Memory B cell (primary cell): ENCODE data around the gene SPTBN1.
"Not testable (repeated sequence)": the region's sequence is repeated elsewhere in the genome, so short reads cannot be mapped to it uniquely, and the experiment has no call there.

Experiments
- ATAC-seq: fragments of 150-1000 bp; cut with Tn5 transposase; 2 replicates; pipeline ENCODE4 v1.10.0; 2021; ENCODE audit warnings: low read depth, mild to moderate bottlenecking, moderate library complexity
- DNase-seq, 2 donors: peaks; one replicate each; pipeline ENCODE4 v3.0.0; 2022; ENCODE audit warnings: low spot score in 2 of 2
- H3K27ac Mint-ChIP-seq: one replicate; pipeline ENCODE4 v1.8.0; 2022; ENCODE audit warnings: mild to moderate bottlenecking, moderate library complexity, mixed read lengths
- H3K27me3 Mint-ChIP-seq: one replicate; pipeline ENCODE4 v1.8.0; 2022; ENCODE audit warnings: mixed read lengths
- H3K36me3 Mint-ChIP-seq: one replicate; pipeline ENCODE4 v1.8.0; 2022; ENCODE audit warnings: mild to moderate bottlenecking, mixed read lengths
- H3K4me1 Mint-ChIP-seq: one replicate; pipeline ENCODE4 v1.8.0; 2022; ENCODE audit warnings: mixed read lengths
- H3K4me3 Mint-ChIP-seq: one replicate; pipeline ENCODE4 v1.8.0; 2022; ENCODE audit warnings: mild to moderate bottlenecking, moderate library complexity, mixed read lengths
- H3K9me3 Mint-ChIP-seq: one replicate; pipeline ENCODE4 v1.8.0; 2022; ENCODE audit warnings: mixed read lengths

SPTBN1 gene

GRCh38 chr2:54510916-54511315 is 54.8 kb downstream of the SPTBN1 start:
- ATAC-seq (no peak), DNase-seq (no peak)
- no peak overlapping the region for H3K27ac Mint-ChIP-seq
- H3K4me3 Mint-ChIP-seq, result no peak overlapping the region
- no peaks in the 10 kb centered on the region for H3K9me3 Mint-ChIP-seq
- no peaks in the 10 kb centered on the region for H3K36me3 Mint-ChIP-seq
- no peaks in the 10 kb centered on the region for H3K4me1 Mint-ChIP-seq
- no peaks in the 10 kb centered on the region for H3K27me3 Mint-ChIP-seq

- H3K27ac Mint-ChIP-seq, result no peak overlapping the region
- H3K4me1 Mint-ChIP-seq, result no peaks in the 10 kb centered on the region
- H3K4me3 Mint-ChIP-seq, result no peak overlapping the region
- H3K9me3 Mint-ChIP-seq, result no peaks in the 10 kb centered on the region
- H3K27me3 Mint-ChIP-seq, result no peaks in the 10 kb centered on the region
- ATAC-seq (no peak), DNase-seq (no peak)
- no peaks in the 10 kb centered on the region for H3K36me3 Mint-ChIP-seq
These were observed 56.1 kb downstream of the SPTBN1 start for GRCh38 chr2:54512183-54512582.

DNA sequence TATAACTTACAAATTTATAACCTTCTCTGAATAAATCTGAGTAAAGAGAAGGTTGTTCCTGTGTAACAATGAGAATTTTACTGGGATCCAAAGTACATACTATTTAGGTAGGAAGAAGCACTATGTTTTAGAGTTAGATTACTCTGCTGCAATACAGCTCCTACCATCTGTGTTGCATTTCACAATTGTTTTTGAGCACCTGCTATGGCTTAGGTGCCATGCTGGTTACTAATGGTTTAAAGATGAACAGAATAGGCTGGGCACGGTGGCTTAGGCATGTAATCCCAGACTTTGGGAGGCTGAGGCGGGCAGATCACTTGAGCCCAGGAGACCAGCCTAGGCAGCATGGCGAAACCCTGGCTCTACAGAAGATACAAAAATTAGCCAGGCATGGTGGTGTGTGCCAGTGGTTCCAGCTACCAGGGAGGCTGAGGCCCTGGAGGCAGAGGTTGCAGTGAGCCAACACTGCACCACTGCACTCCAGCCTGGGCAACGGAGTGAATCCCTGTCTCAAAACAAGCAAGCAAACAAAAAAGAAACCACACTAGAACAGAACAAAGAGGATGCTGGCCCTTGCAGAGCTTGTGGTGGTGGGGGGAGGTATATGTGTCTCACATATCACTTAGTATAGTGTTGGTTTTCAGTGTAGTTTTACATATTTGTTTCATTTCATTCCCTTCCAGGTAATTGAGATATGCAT is 56.7 kb downstream of the SPTBN1 start:
- Mint-ChIP-seq H3K9me3 (no peaks in the 10 kb centered on the region), H3K27ac (no peak overlapping the region)

GRCh38 chr2:54513363-54513715 is 57.2 kb downstream of the SPTBN1 start:
- H3K4me3 Mint-ChIP-seq, result no peak overlapping the region
- no peaks in the 10 kb centered on the region for H3K9me3 Mint-ChIP-seq
- no peaks in the 10 kb centered on the region for H3K27me3 Mint-ChIP-seq
- H3K36me3 Mint-ChIP-seq, result no peaks in the 10 kb centered on the region
- H3K27ac Mint-ChIP-seq, result no peak overlapping the region
- no peak for DNase-seq
- ATAC-seq, result no peak
- no peaks in the 10 kb centered on the region for H3K4me1 Mint-ChIP-seq

More for the DNA sequence above, 56.7 kb downstream of the SPTBN1 start:
- Mint-ChIP-seq H3K4me3 (no peak overlapping the region), H3K36me3 (no peaks in the 10 kb centered on the region), H3K4me1 (no peaks in the 10 kb centered on the region), H3K27me3 (no peaks in the 10 kb centered on the region)
- ATAC-seq (no peak), DNase-seq (no peak)

DNA sequence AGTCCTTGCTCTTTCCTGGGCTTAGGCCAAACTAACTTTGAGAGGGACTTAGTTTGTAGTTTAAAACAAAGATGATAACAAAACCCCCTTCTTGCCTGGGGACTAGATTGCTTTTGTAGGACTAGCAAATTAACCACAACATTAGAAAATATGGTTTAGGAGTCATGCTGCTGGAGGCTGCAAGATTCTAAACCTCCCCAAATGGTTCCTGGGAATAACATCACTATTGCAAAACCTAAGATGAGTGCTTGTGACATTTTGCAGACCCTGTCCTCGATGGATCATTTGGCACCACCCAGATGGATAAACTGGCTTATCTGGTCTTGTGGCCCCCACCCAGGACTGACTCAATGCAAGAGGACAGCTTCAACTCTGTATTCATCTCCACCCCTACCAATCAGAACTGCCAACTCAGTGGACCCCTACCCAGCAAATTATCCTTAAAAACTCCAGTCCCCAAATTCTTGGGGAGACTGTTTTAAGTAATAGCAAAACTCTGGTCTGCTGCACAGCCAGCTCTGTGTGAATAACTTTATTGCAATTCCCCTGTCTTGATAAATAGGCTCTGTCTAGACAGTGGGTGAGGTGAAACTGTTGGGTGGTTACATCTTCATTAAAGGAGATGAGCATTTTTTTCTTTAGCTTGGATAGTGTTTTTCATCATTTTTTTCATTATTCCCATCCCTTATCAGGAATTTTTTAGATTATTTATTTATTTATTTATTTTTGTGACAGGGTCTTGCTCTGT is 58.9 kb downstream of the SPTBN1 start:
- no peak for DNase-seq
- Mint-ChIP-seq H3K27ac (no peak overlapping the region), H3K4me1 (no peaks in the 10 kb centered on the region), H3K27me3 (no peaks in the 10 kb centered on the region), H3K4me3 (no peak overlapping the region), H3K36me3 (no peaks in the 10 kb centered on the region), H3K9me3 (no peaks in the 10 kb centered on the region)
- no peak for ATAC-seq

GRCh38 chr2:54516842-54517241 is 60.7 kb downstream of the SPTBN1 start:
- H3K4me3 Mint-ChIP-seq, result no peak overlapping the region
- no peaks in the 10 kb centered on the region for H3K4me1 Mint-ChIP-seq

GRCh38 chr2:54518016-54518415 is 61.9 kb downstream of the SPTBN1 start:
- DNase-seq, result not testable (repeated sequence)

More at GRCh38 chr2:54516842-54517241, 60.7 kb downstream of the SPTBN1 start:
- ATAC-seq, result no peak
- DNase-seq, result no peak
- no peak overlapping the region for H3K27ac Mint-ChIP-seq
- no peaks in the 10 kb centered on the region for H3K9me3 Mint-ChIP-seq
- H3K27me3 Mint-ChIP-seq, result no peaks in the 10 kb centered on the region
- H3K36me3 Mint-ChIP-seq, result no peaks in the 10 kb centered on the region

DNA sequence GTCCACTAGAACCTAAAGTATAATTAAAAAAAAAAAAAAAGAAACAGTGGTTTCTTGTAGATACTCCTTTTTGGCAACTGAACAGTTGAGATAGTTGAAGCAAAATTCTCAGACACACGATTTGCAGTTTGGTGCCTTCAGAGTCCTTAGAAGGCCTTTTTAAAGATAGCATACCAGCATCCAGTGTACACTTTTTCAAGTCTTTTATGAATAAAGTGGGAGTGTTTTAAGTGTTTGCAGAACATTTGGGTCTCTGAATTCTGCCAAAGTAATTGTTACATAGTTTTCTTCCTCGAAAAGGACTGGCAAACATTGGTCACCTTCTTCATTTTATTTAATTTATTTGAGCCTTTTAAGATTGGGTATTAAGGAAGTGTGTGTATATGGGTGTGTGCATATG is 62.3 kb downstream of the SPTBN1 start:
- H3K4me3 Mint-ChIP-seq, result no peak overlapping the region
- ATAC-seq (no peak), DNase-seq (no peak)
- peaks cover 4% of the 10 kb centered on the region for H3K4me1 Mint-ChIP-seq
- H3K27ac Mint-ChIP-seq, result no peak overlapping the region
- H3K9me3 Mint-ChIP-seq, result no peaks in the 10 kb centered on the region
- no peaks in the 10 kb centered on the region for H3K36me3 Mint-ChIP-seq
- no peaks in the 10 kb centered on the region for H3K27me3 Mint-ChIP-seq

More at GRCh38 chr2:54518016-54518415, 61.9 kb downstream of the SPTBN1 start:
- not testable (repeated sequence) for H3K27me3 Mint-ChIP-seq, H3K36me3 Mint-ChIP-seq, ATAC-seq, H3K4me3 Mint-ChIP-seq, H3K4me1 Mint-ChIP-seq, H3K27ac Mint-ChIP-seq, H3K9me3 Mint-ChIP-seq

GRCh38 chr2:54519841-54520459 is 63.8 kb downstream of the SPTBN1 start:
- no peaks in the 10 kb centered on the region for H3K9me3 Mint-ChIP-seq
- no peaks in the 10 kb centered on the region for H3K36me3 Mint-ChIP-seq
- H3K27ac Mint-ChIP-seq, result no peak overlapping the region
- no peak for DNase-seq
- no peaks in the 10 kb centered on the region for H3K27me3 Mint-ChIP-seq
- no peak for ATAC-seq
- no peak overlapping the region for H3K4me3 Mint-ChIP-seq
- peaks cover 7% of the 10 kb centered on the region for H3K4me1 Mint-ChIP-seq

DNA sequence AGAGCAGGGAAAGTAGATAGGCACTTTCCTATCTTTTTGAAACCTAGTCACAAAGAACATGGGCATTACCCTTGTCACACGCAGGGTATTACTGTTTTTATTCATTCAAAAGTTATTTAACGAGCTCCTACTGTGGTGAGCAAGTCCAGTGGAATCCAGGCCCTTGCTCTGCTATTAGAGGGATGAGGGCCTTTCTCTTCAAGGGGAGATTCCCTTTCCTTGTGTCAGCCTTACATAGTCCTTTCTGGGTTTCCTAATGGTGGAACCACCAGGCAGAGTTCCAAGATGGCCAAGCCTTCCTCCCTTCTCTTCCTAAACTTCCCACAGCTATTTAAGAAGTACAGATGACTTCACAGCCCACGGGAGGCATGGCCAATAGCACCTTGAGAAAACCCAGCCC is 64.6 kb downstream of the SPTBN1 start:
- H3K4me1 Mint-ChIP-seq, result peaks cover 7% of the 10 kb centered on the region
- no peaks in the 10 kb centered on the region for H3K9me3 Mint-ChIP-seq
- no peak overlapping the region for H3K27ac Mint-ChIP-seq
- H3K27me3 Mint-ChIP-seq, result no peaks in the 10 kb centered on the region
- ATAC-seq (no peak), DNase-seq (no peak)
- H3K4me3 Mint-ChIP-seq, result no peak overlapping the region
- no peaks in the 10 kb centered on the region for H3K36me3 Mint-ChIP-seq

DNA sequence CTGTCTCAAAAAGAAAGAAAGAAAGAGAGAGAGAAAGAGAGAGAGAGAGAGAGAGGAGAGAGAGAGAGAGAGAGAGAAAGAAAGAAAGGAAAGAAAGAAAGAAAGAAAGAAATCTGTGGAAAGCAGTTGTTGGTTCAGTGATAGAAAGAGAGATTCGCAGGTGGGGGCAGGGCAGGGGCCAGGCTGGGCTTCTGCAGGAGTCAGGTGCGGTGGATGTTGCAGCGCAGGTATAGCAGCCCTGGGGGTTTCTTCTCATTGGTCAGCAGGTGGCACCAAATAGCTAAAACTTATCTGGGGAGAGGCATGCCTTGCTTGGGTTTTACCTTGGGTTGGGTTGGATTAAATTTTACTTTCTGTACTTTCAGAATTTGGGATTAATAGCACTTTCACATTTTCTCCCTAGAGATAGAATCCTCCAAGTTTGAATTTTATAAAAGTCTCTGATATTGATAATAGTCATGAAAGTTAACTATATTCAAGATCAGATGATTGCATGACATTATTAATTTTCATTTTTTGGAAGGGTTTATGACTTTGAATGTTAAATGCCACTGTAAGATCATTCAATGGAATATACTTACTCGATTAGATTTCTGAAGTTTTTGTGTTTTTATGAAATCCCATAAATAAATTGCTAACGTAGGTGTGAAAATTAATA is 66.6 kb downstream of the SPTBN1 start:
- no peaks in the 10 kb centered on the region for H3K36me3 Mint-ChIP-seq

GRCh38 chr2:54523324-54523959 is 67.3 kb downstream of the SPTBN1 start:
- no peak overlapping the region for H3K4me3 Mint-ChIP-seq
- H3K27me3 Mint-ChIP-seq, result no peaks in the 10 kb centered on the region
- H3K27ac Mint-ChIP-seq, result no peak overlapping the region
- H3K36me3 Mint-ChIP-seq, result no peaks in the 10 kb centered on the region
- H3K9me3 Mint-ChIP-seq, result no peaks in the 10 kb centered on the region
- no peak for ATAC-seq
- H3K4me1 Mint-ChIP-seq, result peaks cover 7% of the 10 kb centered on the region
- no peak for DNase-seq

More for the DNA sequence above, 66.6 kb downstream of the SPTBN1 start:
- H3K27ac Mint-ChIP-seq, result no peak overlapping the region
- peak; percentile 99 for ATAC-seq
- DNase-seq, result peak; percentile 61 to 71
- H3K4me1 Mint-ChIP-seq, result peaks cover 7% of the 10 kb centered on the region
- H3K27me3 Mint-ChIP-seq, result no peaks in the 10 kb centered on the region
- no peaks in the 10 kb centered on the region for H3K9me3 Mint-ChIP-seq
- H3K4me3 Mint-ChIP-seq, result peak overlapping the region; percentile 27

DNA sequence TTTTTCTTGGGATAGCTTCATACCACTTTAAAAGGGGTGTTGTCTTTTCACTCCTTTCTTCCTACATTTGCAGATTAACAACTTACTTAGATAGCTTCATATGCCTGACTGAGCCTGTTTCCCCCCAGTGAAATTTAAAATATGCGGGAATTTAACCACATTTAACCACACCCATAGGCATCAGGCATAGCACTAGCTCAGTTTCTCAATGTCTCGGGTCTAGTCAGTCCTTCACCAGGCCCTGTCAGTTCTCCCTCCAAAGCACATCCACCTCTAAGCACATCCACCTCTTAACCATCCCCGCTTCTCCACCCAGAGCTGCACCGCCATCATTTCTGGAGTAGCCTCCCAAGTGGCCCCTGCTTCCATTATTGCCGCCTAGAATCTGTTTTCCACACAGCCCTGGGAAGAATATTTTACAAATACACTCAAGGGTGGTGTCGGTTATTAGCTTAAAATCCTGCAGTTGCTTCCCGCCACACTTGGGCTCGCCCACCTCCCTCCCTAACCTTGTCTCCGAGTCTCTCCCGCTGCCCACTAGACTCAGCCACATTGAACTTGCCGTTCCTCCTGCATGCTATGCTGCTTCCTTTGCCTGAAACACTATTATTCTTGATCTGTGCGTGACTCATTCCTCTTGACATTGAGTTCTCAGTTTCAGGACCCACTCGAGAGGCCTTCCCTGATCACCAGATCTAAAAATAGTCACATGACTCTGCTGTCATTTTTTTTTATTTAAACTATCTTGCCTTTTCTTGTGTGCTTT is 68.3 kb downstream of the SPTBN1 start:
- Mint-ChIP-seq H3K4me1 (peaks cover 7% of the 10 kb centered on the region), H3K4me3 (no peak overlapping the region), H3K9me3 (no peaks in the 10 kb centered on the region), H3K27ac (no peak overlapping the region), H3K36me3 (no peaks in the 10 kb centered on the region), H3K27me3 (no peaks in the 10 kb centered on the region)
- no peak for ATAC-seq
- DNase-seq, result no peak
